ENCODE measurements around the gene TPK1. TPM values are rescaled to one million over a fixed set of nuclear protein-coding genes. Genes with fewer than 3 reads are reported as not detected.
"Not testable (repeated sequence)": the region's sequence is repeated elsewhere in the genome, so short reads cannot be mapped to it uniquely, and the experiment has no call there.

Gene TPK1
- total RNA-seq, 1 donor from 2014 or later, result 2.9 TPM

DNA sequence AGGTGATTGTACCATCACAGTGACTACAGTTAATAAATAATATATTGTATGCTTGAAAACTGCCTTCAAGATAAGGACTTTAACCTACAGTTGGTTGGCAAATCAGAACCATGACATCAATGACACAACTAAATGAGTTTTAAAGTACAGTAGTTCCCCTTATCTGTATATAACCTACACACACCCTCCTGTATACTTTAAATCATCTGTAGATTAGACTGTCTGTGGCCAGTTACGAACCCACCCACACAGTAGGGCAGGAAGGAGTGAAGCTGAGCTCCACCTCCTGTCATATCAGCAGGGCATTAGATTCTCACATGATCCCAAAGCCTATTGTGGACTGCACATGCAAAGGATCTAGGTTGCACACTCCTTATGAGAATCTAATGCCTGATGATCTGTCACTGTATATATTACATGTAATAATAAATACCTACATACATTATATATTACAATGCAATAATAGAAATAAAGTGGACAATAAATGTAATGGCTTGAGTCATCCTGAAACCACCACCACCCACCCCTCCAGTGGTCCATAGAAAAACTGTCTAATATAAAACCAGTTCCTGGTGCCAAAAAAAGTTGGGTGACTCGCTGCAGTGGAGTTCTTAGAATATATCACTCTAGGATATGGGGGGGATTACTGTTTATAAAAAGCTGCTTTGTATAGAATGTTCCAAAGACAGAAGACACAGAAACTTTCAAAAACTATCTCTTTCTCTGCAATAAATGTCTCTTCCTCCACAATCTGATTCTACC lies 5.6 kb downstream of the TPK1 start:
- intact Hi-C loops (cut with DNase I), result no loop called here
- DNase-seq, result no peak
- ATAC-seq (ENCODE audit: poor library complexity), result no peak

GRCh38 chr7:144827621-144828020 lies 8.2 kb downstream of the TPK1 start:
- DNase-seq, result no peak
- intact Hi-C loops (cut with DNase I), result no loop called here
- ATAC-seq (ENCODE audit: poor library complexity), result peak; percentile 41

- ATAC-seq (ENCODE audit: poor library complexity) (no peak), DNase-seq (no peak)
- intact Hi-C loops (cut with DNase I), result no loop called here
Observed at GRCh38 chr7:144826208-144826607, 9.6 kb downstream of the TPK1 start.

GRCh38 chr7:144824360-144824759 lies 11.5 kb downstream of the TPK1 start:
- ATAC-seq (ENCODE audit: poor library complexity) (no peak), DNase-seq (no peak)
- intact Hi-C loops (cut with DNase I), result no loop called here

GRCh38 chr7:144822223-144822622 lies 13.6 kb downstream of the TPK1 start:
- ATAC-seq (ENCODE audit: poor library complexity) (no peak), DNase-seq (no peak)
- intact Hi-C loops (cut with DNase I), result no loop called here

DNA sequence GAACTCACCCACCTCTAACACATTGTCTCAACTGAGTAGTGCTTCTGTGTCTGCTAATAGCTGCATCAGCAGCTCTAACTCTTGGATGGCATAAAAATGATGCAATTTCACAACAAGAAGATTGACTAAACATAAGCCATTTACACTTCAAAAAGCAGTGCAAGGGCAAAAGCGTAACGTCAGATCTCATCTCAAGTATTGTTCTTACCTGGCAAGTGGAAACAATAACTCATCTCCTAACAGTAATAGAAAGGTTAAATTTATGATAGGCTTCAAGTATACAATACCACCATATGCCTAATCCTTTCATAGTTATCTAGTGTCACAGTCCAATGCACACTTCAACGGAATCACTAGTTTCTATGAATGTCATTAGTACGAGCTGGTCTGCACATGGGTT lies 14.8 kb downstream of the TPK1 start:
- no peak for ATAC-seq (ENCODE audit: poor library complexity)
- intact Hi-C loops (cut with DNase I), result no loop called here
- DNase-seq, result no peak

- intact Hi-C loops (cut with DNase I), result no loop called here
- DNase-seq (no peak), ATAC-seq (ENCODE audit: poor library complexity) (no peak)
Observed at GRCh38 chr7:144820552-144820951, 15.3 kb downstream of the TPK1 start.

GRCh38 chr7:144819566-144819965 lies 16.3 kb downstream of the TPK1 start:
- intact Hi-C loops (cut with DNase I), result no loop called here
- DNase-seq, result no peak
- no peak for ATAC-seq (ENCODE audit: poor library complexity)

DNA sequence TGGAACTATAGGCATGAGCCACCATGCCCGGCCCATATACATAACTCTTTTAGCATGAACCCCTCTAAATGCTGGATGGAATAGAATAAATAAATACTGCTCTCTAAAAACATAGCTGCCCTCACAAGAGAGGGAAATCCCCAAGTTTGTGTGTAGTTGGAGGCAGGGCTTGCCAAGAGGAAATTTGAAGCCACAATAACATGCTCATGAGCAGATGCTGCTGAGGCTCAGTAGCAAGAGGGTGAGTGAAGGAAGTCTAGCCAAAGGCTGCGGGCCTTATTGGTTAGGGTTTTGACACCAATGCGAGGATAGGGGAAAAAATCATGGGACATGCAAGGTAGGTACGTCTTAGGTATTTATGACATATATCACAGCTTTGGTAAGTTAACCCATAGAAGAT lies 17.3 kb downstream of the TPK1 start:
- intact Hi-C loops (cut with DNase I), result no loop called here
- no peak for ATAC-seq (ENCODE audit: poor library complexity)

GRCh38 chr7:144817001-144817400 lies 18.9 kb downstream of the TPK1 start:
- DNase-seq (no peak), ATAC-seq (ENCODE audit: poor library complexity) (no peak)
- intact Hi-C loops (cut with DNase I), result no loop called here

More for the DNA sequence above, 17.3 kb downstream of the TPK1 start:
- no peak for DNase-seq

GRCh38 chr7:144814299-144814698 lies 21.6 kb downstream of the TPK1 start:
- no peak for ATAC-seq (ENCODE audit: poor library complexity)
- DNase-seq, result no peak
- intact Hi-C loops (cut with DNase I), result no loop called here

DNA sequence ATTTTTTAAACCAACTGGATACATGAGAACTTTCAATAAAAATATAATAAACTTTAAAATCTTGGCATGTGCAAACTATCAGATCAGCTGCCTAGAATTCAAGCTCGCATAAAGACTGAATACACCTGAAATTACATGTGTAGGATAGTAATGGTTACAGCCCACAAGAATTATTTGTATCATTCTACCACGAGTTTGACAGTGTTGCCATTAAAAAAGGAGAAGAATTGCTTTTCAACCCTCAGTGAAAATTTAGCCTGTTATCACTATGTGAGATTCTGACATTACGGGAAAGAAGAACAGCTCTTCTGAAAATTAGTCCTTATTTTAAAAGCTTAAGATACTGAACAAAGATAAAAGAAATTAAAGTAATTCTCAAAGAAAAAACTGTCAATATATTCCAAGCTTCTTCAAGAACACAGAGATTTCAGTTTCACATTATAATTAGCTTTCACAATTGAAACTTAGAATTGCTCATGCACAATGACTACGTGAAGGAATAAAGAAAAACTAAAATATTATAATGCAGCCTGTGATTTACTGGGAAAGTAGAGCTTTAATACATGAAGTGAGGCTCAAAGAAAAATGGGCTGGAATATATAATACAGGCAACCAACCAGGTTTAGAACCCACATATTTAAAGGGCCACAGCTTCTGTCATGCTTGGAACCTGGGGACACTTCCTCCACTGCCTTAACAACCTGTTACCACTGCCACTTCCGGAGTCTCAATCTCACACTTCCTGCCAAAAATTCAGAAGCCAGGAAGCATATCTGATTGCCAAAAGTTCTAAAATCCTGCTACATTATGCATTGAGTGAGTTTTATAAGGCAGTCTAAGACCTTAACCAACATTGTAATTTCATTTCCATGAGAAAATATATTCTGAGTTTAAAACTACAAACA lies 23.2 kb downstream of the TPK1 start:
- ATAC-seq (ENCODE audit: poor library complexity) (no peak), DNase-seq (no peak)
- intact Hi-C loops (cut with DNase I), result no loop called here

GRCh38 chr7:144805627-144806239 lies 30.1 kb downstream of the TPK1 start:
- intact Hi-C loops (cut with DNase I), result no loop called here
- no peak for ATAC-seq (ENCODE audit: poor library complexity)

DNA sequence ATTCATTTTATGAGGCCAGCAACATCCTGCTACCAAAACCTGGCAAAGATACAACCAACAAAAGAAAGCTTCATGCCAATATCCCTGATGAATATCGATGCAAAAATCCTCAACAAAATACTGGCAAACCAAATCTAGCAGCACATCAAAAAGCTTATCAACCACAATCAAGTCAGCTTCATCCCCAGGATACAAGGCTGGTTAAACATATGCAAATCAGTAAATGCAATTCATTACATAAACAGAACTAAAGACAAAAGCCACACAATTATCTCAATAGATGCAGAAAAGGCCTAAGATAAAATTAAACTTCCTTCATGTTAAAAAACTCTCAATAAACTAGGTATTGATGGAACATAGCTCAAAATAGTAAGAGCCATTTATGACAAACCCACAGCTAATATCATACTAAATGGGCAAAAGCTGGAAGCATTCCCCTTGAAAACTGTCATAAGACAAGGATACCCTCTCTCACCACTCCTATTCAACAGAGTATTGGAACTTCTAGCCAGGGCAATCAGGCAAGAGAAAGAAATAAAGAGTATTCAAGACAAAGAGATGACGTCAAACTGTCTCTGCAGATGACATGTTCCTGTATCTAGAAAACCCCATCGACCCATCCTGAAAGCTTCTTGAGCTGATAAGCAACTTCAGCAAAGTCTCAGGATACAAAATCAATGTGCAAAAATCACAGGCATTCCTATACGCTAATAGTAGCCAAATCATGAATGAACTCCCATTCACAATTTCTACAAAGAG lies 35.0 kb downstream of the TPK1 start:
- DNase-seq; ATAC-seq (ENCODE audit: poor library complexity); intact Hi-C loops (cut with DNase I): not testable (repeated sequence)

More at GRCh38 chr7:144805627-144806239, 30.1 kb downstream of the TPK1 start:
- DNase-seq, result no peak

GRCh38 chr7:144796919-144797318 lies 38.9 kb downstream of the TPK1 start:
- intact Hi-C loops (cut with DNase I), result no loop called here
- no peak for ATAC-seq (ENCODE audit: poor library complexity)

DNA sequence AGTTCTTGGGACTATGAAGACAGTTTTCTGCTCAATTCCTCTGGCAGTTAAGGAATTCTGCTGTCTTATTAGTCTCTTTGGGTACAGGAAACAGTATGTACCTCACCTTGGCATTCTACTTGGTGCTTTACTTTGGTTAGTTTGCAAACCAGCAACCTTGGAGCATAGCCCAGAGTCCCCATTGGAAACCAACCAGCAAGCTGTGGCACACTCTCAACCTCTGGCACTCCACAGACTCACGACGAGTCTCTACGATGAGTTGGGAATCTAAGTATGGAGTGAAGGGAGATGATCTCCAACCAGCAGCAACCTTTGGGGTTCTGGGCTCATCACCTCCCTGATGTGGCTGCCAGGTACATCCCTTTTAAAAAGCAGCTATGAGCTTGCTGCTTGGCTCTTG lies 43.8 kb downstream of the TPK1 start:
- intact Hi-C loops (cut with DNase I), result no loop called here
- ATAC-seq (ENCODE audit: poor library complexity), result no peak
- DNase-seq, result no peak

More at GRCh38 chr7:144796919-144797318, 38.9 kb downstream of the TPK1 start:
- no peak for DNase-seq

DNA sequence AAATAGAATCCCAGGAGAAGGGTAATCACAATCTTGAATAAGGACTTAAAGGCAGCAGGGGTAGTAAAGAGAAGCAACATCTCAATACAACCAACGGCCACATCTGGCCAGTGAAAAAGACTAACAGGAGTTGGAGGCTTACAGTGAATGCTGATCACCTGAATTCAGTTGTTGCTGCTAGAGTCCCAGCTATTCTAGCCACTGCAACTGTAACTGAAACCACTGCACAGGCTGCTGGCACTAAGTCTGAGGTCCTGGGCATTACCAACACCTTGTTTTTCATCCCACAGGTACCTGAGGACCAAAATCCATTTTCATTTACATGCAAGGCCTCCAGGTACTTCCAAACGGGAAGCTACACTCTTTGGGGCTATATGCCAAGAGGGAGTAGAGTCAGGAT lies 44.4 kb downstream of the TPK1 start:
- intact Hi-C loops (cut with DNase I), result no loop called here
- DNase-seq, result no peak
- ATAC-seq (ENCODE audit: poor library complexity), result no peak

- DNase-seq (no peak), ATAC-seq (ENCODE audit: poor library complexity) (no peak)
- intact Hi-C loops (cut with DNase I), result no loop called here
Observed at GRCh38 chr7:144787127-144787526, 48.7 kb downstream of the TPK1 start.

- no peak for ATAC-seq (ENCODE audit: poor library complexity)
- DNase-seq, result no peak
- intact Hi-C loops (cut with DNase I), result no loop called here
Observed at GRCh38 chr7:144786522-144786921, 49.3 kb downstream of the TPK1 start.

Measured in Right ventricle myocardium superior (tissue), 1 donor.